EL (cell line): ENCODE measurements around the gene SLC17A6.
A peak's percentile ranks its signal among the peaks of the same experiment; 100 is the strongest.

Source experiments
- DNase-seq: peaks from one replicate; pipeline ENCODE4 v3.0.0-alpha.2; 2016

The SLC17A6 gene

DNA sequence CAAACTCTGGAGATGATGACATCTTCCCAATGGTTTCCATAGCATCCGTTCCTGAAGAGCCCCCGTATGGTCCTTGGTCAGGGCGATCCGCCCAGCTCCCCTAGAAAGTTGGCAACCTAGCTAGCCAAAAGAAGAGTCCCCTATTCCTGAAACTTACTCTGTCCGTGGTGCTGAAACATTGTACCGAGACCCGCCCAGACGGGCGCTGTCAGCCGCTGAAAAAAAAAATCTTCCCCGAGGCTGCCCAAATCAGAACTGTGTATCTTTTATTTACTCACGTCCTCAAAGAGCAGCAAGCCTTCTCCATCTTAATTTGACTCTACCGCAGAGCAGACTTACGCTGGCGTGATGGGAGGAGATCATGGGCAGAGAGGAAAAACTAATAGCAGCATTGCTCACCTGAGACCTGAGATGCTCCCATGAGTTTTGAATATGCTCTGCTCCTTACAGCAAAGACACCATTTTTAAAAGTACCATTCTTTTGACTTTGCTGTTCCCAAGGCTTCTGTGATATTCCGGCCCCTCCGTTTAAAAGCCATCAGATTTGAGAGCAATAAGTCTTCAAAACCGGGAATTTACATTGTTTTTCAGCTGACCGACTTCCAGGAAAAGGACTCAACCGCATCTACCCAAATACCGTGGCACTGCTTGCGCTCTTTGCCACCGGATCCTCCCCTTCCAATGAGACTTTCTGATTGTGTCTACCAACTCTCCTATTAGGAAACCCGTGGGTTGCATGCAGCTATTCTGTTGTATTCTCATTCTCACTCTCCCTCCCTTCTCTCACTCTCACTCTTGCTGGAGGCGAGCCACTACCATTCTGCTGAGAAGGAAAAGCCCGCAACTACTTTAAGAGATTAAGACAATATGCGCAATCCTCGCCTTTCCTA is at the start of gene SLC17A6:
TSS of gene SLC17A6 (plus strand) at position 786 of the 890 bp plus-strand sequence. CDS start 153 bp downstream, outside the sequence.
- DNase-seq: no peak

DNA sequence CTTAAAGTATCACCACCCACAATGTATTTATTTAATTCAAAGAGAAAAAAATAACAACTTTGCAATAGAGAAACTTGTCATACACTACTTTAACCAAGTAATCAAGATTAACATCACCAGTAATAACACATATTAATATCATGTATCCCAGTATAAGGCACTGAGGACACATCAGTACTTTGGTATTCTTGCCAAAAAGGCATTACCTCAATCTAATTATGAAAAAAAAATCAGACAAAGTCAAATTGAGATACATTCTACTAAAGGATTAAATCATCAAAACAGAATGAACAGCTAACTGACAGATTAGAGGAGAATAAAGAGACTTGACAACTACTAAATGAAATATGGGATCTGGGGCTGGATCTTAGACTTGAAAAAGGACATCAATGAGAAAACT is 35.8 kb upstream of the SLC17A6 start:
- DNase-seq: no peak

DNA sequence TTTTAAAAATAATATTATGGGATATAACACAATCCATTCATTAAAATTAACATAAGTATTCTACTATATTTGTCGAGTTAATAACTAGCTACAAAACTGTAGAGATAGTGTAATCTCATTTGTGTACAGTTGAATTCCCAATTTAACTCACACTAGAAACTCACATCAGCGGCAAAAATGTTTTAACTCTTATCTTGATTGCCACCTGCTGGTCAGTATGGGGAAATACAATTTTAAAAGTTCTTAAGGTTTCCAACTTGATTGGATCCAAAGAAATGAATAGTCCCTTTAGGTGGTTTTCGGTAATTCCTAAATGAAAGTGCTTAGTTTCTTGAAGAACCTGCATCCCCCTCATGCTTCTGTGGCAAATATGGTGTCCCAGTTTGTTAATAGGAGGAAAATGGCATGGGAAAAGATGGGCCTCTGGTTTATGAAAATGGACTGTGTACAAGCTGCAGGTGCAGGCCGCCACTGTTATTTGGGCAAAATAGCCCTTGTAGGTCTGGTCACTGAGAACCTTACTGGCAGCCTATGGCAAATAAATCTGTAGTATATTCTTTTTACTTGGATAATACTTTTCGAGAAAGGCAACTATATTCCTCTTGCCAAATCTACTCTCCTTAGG is 33.7 kb upstream of the SLC17A6 start:
- peak; percentile 4 for DNase-seq

DNA sequence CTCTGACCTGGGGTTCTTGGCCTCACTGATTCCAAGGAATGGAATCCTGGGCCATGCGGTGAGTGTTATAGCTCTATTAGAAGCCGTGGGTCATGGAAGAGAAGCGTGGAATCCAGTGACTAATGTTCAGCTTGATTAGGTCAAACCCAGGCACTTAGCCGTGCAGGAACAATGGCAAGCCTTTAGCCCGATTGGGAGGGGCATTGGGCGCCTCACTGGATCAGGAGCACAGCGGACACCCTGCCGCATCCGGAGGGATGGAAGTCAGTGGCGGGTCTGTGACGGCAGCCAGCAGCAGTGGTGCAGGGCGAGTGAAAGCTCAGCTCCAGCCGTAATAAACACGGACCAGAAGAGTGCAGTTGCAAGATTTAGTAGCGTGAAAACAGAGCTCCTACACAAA is 20.5 kb upstream of the SLC17A6 start:
- no peak for DNase-seq

DNA sequence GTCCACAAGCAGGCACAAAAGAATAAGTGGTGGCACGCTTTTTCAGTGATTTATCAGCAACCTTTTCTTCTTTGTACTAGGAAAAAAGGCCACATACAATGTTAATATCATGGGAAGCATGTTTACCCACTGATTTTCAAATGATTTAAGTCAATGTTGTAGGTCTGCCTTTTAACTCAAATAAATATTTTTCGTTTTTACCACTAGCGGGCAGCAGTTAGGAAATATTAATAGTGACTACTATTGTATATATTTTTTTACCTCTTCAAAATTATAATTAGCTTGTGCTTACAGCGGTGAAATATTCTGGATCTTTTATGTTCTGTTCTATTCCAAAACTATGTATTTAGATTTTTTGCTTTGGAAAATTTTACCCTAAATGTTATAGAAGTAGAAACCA is 6.4 kb upstream of the SLC17A6 start:
- no peak for DNase-seq

DNA sequence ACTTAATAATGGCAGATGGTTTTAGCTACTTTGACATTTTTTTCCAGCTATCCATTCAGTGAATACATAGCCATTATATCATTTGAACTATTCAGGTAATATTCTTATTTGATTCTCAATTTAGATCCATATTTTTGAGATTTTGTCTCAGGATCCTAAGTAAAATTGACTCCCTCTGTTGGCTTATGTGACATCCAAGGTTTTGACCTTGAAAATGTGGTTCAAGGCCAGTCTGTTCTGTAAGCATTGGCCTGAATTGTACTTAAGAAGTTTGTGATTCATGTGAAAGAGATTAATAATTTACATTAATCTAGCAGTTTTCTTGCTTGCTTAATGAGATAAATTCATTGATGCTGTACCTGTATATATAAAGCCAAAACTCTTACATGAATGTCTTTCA is 1.6 kb upstream of the SLC17A6 start:
- DNase-seq: no peak

DNA sequence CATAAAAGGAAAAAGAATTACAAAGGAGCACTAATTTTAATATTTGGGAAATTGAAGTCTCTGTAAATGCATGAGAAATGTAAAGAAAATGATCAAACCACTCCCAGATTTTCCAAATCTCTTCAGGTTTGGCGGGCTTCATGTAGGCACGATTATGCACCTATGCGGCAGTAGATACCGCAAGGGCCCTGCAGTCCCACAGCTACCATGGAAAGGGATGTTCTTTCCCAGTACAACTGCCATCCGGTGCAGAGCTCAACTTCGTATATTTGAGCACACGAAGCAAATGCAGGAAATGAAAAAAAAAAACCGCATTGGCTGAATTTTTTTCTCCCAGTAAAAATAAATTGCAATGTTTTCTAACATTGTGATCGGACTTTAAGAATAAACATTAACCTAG is 1.4 kb downstream of the SLC17A6 start:
- no peak for DNase-seq

DNA sequence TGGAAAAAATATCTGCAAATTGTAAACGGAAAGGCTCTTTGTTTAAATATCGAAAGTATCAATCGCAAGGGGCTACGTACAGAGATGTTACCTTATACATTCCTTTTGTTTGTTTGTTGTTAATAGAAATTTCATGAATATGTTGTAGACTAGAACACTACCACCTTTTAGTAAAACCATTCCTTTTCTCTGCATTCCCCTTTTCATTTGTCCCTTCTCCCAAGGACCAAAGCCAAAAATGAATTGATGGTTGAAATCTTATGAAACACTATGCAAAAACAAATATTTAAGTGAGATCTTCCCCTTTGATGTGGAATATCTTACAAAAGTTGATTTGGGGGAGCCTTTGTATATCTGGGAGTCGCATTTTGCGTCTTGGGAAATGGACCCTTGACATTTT is 2.1 kb downstream of the SLC17A6 start:
- no peak for DNase-seq

DNA sequence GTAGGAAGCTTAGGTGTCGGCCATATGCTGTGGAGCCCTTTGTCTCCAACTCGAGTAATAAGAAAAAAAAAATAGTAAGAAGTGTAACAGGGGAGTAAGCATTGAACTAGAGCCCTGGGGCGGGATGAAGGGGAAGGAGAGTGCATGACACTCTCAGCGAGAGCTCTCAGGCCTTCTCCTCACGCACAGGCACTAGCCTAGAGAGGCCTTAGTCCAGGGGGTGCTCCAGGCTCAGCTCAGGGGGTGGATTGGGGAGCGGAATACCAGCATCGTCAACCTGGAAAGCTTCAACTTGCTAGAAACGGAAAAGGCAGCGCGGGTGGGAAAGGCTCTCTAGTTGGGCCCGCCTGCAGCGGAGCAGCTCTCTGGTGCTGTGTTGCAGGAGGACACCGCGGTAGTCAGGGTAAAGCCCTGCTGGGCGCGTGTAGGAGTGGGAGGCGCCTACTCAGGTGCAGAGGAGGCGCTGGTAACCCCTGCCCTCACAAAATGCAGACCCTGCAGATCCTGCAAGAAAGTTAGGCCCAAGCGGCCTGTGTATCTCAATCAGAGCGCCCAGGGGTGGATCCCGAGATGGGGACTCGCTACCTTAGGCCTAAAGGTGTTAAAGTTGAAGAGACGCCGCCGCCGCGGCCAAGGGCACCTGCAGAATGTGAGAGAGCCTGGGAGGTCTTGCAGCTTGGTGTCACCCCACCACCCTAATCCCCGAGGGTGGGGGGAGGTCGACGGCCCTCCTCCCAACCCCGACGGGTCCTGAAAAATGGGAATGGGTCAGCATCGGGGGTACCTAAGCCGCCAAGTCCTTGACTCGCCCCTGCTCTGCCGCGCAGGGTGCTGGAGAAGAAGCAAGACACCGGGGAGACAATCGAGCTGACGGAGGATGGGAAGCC is 2.8 kb downstream of the SLC17A6 start:
- no peak for DNase-seq

DNA sequence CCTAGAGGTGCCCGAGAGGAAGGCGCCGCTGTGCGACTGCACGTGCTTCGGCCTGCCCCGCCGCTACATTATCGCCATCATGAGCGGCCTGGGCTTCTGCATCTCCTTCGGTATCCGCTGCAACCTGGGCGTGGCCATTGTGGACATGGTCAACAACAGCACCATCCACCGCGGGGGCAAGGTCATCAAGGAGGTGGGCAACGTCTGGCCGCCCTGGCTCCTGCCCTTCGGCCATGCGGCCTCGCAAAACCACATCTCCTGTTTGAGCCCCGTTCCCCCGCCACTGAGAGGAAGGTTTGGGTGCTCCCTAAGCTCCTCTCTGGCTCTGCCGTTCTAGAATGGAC is 3.4 kb downstream of the SLC17A6 start:
- DNase-seq: no peak

DNA sequence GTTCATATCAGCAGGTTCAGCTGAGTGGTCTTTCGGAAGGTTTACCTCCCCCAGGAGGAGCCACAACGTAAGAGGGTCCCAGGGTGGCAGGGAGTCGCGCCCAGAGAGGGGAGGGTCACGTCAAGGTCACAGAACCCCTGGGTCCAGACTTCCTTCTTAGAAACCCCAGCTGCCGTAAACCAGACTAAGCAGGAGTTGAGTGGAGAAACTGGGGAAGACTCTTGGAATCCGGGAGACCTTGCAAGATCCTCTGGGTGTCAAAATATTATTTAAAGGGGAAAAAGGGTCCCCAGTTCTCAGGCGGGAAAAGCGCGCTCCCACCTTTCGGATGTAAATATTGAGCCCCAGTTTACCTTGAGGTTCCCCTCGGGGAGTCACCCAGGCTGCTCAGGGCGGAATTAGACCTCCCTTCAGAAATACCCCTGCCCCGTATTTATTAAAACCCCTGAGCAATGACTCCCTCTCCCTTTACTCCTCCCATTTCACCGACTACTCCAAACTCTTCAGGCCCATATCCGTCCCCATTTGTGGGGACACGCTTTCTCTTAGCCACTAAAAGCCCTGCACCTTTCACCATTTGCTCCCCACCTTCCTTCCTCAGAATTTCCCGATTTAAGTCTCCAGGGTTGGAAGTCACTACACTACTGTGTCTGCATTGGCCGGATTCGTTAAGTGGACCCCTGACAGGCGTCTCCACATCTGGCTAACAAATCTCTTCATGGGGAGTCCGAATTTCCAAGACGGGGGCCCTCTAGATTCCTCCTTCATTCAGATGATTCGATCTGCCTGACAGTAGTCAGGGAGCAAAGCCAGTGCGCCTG is 4.2 kb downstream of the SLC17A6 start:
- no peak for DNase-seq

DNA sequence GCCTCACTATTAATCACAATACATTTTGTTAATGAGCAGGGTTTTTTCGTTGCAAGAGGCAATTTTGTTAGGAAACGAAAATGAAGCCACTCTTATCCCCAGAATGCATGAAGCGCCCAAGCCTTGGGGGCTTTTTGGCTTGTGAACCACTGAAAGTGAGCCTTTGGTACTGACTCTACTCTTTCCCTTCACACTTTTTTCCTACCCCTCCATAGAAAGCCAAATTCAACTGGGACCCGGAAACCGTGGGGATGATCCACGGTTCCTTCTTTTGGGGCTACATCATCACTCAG is 4.8 kb downstream of the SLC17A6 start:
- DNase-seq: no peak

DNA sequence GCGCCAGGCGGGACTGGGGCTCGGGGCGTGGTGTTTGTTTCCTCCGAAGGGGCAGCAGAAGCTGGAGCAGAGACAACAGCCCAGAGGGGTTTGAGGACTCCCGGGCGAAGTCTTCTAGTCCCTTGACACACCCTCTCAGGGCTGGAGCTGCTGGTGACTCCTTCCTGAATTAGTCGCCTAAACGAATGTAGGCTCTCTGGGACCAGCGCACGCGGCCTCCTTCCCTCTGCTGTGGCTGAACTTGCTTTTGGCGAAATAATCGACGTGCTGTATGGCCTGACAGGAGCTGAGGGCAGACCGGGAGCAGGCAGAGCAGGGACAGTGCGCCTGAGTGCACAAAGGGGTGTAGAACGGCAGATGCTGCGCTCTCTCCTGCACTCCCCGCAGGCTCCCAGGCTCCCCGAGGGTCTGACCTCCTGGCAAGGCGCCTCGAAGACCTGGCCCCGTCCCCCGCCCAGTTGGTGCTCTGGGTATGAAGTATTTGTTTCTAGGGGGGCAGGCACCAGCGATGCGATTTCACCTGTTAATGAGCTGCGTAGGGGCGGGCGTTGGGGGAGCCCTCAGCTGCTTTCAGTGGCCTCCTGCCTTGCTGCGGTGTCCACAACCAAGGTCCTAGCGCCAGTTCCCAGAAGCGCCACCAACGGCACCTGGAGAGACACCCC is 5.3 kb downstream of the SLC17A6 start:
- no peak for DNase-seq

DNA sequence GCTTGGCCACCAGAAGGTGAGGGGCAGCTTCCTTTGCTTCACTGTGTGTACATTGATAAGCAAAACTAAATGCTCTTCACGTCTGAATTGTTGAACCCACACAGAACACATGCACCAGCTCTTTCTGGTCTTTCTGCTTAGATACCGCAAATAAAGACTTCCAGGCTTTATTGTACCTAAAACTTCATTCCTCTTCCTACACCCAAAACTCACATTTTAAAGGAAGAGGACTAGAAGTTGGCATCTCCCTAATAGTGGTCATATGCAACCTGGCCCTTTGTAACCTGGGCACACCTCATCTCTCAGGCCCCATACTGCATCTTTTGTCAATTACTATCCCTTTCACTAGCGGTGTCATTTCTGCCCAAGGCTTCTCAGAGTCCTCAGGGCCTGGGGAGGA is 5.9 kb downstream of the SLC17A6 start:
- no peak for DNase-seq

DNA sequence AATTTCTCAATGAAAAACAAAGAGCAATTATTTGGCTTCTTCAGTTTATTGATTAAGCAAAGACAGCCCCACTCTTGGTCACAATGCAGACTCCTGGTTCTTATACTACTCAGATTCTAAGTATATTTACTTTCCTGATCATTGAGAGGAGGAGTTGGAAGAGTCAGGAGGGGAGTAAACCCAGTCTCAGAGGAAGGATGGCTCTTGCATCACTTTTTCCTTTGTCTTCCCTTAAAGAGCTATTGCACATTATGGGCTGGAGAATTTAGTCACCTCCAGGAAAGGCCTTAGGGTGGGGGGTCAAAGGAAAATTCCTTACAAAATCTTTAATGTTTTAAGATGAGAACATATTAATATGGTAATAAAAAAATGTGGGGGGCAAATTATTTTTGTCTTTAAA is 8.1 kb downstream of the SLC17A6 start:
- DNase-seq: no peak

DNA sequence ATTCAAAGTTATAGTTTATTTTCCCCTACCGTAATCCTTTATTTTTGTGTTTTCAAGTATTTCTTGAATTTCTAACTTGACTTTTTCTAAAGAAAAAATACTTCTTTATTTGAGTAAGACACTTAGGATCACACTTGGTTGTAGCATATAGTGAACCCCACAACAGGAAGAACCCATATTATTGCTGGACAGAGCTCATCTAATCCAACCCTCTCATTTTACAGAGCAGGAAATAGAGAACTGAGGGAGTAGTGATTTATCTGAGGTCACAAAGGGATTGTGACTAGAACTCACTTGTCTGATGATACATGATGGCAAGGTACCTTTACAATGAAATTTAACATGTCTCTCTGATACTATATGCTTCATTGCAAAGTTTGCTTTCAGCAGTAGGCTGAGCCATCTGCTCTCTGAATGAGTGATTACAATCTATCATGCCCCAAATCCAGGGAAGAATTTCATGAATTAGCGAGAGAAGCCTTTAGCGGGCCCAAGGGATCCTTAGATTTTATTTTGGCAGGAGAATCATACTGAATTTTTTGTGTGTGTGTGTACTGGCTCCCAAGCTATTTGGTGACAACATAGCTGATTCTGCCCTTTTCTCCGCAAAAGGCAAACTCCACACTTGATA is 9.8 kb downstream of the SLC17A6 start:
- DNase-seq: no peak

DNA sequence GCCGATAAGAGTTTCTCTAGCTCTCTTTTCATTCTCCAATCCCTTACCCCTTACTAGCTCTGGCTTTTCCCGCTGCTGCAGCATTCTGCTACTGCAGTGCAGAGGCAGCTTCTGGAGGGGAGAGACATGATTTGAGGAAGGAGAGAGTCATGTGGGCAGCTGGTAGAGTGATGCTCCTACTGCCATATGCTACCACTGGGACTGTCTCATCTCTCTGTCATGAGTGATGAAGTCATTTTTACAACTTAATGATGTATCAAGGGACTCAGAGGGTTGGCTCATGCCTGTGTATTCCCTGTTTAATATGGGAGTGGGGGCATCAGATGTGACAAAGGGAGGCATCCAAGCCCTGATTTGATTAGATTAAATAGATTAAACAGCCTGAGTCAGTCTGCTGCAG is 11.3 kb downstream of the SLC17A6 start:
- DNase-seq: no peak

DNA sequence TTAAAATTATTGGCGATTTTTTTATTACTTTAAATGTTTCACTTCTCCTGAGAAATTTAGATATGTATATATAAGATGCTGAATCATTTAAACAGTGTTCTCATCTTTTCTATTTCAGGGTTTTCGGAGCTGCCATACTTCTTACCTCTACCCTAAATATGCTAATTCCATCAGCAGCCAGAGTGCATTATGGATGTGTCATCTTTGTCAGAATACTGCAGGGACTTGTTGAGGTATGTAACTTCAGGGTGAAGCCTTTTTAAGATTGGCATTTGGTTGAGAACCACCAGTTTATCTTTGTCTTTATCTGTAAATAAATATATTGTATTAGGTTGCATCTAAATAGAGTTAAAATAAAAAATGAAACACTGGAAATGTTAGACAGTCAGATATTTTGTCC is 21.1 kb downstream of the SLC17A6 start:
- DNase-seq: no peak

DNA sequence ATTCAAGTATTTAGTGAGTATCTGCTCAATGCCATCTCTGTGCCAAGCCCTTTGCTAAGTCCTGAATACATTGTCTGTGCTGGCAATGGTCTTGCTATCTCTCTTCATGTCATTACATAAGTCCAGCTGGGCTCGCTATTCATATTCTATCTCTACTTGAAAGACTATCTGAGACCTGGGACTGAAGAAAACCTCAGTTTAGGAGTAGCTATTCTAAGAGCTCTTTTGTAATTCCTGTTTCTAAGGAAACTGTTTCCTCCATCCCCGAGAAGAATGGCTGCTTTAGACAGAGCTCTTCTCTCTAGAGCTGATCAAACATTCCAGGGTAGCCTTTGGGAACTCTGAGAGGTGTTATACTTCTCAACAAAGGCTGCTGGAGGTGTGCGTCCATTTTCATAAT is 33.0 kb downstream of the SLC17A6 start:
- DNase-seq: no peak

DNA sequence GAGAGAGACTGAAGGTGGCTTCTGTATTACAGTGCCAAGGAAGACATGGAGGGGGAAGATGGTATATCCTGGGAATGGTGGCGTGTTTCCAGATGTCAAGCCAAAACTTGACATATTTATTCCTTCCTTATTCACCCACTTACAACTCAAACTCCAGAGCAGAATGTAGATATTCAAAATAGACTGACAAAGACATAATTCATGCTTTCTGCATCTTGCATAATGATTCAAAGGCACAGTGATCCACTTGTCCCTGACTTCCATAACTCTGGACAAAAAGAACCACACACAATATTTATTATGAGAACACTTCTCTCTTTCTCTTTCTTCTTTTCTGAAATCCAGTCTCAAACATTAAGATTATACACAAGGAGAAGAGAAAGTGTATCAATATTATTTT is 48.9 kb downstream of the SLC17A6 start:
- no peak for DNase-seq

DNA sequence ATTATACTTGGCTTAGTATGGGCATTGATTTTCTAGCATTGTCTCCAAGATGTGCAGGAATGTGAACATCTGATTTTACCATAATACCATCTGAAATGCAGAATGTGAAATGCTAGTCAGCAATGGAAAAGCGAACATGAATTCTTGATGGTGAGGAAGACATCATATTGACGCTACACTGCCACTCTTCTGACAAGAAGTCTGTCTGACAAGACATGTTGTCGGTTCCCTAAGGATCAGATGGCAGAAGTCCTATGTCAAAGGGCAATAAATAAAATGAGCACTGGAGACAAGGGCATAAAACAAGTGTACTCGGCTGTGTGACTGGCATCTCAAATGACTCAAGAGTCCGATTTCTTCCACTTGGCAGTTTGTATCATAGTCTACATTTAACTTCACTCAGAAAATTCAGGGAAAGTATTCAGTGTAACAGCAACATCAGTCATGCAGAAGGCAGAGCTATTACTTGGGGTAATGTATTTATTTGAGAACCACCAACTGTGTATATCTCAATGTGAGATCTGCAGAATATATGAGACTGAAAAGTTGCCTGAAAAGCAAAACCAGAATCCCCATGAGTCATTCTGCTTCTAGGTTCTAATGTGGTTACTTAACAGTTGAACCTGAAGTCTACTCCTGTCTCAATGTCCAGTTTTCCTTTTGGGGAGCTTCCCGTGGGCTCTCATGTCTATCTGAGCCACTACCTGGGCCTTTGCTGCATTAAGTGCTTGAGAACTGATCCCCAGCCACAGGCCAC is 51.5 kb downstream of the SLC17A6 start:
- DNase-seq: no peak
